Lung microvascular endothelial cell (primary cell): Measurements from ENCODE around the gene BATF2. TPM values are rescaled to one million over a fixed set of nuclear protein-coding genes. Genes with fewer than 3 reads are reported as not detected.
A peak's percentile ranks its signal among the peaks of the same experiment; 100 is the strongest.
"Not testable (repeated sequence)": the region's sequence is repeated elsewhere in the genome, so short reads cannot be mapped to it uniquely, and the experiment has no call there.

ENCODE experiments used
- DNase-seq, 2 donors: peaks; one replicate each; pipeline versions ENCODE4 v3.0.0 to v3.0.0-alpha.2; 2010; ENCODE audit warnings: low read depth in 2 of 2
- total RNA-seq: library from RNA; depleted of rRNA; stranded (reverse); fragments of >200 nt; gene quantifications from 2 replicates; pipeline ENCODE4 v1.2.1, GENCODE V29; 2014

BATF2 gene
- total RNA-seq, 1 donor from 2014 or later, result 0.20 TPM

GRCh38 chr11:65013888-65014725 is 17.3 kb upstream of the BATF2 start, which contains the start of gene ARL2:
Gene ARL2, plus strand, starts transcription at chr11:65014160. Its CDS starts 48 bp downstream, at chr11:65014208.
- DNase-seq, result peak; percentile 92 to 96

GRCh38 chr11:65013130-65013887 is 16.5 kb upstream of the BATF2 start:
- peak; percentile 86 to 93 for DNase-seq

GRCh38 chr11:65008873-65009272 is 12.1 kb upstream of the BATF2 start:
- DNase-seq, result no peak

DNA sequence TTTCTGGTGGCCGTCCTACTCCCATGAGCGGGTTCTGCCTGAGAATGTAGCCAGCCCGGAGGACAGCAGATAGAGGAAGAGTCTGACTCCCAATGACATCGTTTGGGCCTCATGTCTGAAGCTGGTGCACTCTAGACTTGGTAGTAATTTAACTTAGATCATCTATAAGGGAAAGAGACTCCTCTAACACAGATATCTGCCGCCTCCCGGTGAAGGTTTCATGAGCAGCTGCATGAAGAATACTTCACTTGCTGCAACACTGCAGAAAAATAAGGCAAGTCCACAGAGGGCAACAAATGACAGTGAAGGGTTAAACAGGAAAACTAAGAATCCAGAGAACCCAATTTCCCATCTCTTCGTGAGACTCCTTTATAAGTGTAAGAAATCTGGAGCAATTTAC is 11.2 kb upstream of the BATF2 start:
- no peak for DNase-seq

- DNase-seq, result not testable (repeated sequence)
Observed at GRCh38 chr11:65003968-65004367, 7.2 kb upstream of the BATF2 start.

GRCh38 chr11:65003282-65003681 is 6.5 kb upstream of the BATF2 start:
- DNase-seq, result peak in 1 of 2 donors; percentile 40

- no peak for DNase-seq
Observed at GRCh38 chr11:65002706-65003105, 5.9 kb upstream of the BATF2 start.

DNA sequence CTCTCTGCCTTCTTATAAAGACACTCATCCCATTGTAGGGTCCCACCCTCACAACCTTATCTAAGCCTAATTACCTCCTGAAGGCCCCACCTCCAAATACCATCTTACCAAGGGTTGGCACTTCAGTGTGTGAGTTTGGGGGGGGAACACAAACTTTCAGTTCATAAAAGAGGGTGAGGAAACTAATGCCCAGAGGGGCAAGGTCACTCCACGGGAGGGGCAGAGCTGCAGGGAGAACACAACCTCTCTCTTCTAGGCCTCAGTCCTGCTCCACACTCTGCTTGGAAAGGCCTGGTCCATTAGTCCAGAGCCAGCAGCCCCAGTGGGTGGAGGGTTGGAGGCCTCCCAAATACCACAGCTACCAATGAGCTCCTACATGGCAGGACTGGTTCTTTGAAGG is 2.7 kb upstream of the BATF2 start:
- DNase-seq, result no peak

GRCh38 chr11:64998690-64999431 is 2.1 kb upstream of the BATF2 start:
- DNase-seq, result no peak

DNA sequence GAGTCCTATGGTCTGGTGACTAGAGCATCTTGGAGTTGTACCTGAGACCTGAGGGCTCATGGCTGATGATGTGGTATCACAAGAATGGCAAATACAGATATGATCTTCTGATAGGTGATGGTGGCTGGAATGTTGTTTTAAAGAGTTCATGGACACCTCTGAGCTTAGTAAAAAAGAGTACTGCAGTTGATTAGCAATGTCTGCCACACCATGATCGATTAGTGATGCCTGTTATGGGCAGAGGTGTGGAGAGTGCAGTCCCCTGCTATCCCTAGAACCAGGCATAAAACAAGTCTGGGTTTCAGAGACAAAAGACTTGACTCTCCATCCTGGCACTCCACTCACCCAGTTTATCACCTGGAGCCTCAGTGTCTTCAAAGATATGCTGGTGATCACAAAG is 1.4 kb upstream of the BATF2 start:
- DNase-seq, result no peak

GRCh38 chr11:64996327-64996709 is 453 bp downstream of the BATF2 start:
- DNase-seq, result no peak

DNA sequence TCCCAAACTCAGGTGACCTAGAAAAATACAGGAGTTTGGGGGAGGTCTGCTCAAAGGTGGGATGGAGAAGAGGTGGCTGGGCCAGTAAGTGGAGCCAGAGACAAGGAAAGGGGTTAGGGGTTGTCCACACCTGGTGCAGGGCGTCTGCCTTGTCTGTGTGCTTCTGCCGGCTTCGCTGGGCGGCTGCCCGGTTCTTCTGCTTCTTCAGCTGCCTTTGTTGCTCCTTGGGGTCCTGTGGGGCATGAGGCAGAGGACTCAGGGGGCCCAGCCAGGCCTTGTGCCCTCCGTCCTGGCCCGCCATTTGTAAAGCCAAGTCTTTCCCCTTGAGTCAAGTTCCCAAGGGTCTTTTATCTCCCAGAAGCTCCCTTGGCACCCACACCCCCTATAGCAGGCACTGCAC is 2.5 kb downstream of the BATF2 start:
- no peak for DNase-seq

- DNase-seq, result peak; percentile 44 to 53
Observed at GRCh38 chr11:64990222-64990923, 6.4 kb downstream of the BATF2 start.

GRCh38 chr11:64989416-64989815 is 7.4 kb downstream of the BATF2 start:
- no peak for DNase-seq

DNA sequence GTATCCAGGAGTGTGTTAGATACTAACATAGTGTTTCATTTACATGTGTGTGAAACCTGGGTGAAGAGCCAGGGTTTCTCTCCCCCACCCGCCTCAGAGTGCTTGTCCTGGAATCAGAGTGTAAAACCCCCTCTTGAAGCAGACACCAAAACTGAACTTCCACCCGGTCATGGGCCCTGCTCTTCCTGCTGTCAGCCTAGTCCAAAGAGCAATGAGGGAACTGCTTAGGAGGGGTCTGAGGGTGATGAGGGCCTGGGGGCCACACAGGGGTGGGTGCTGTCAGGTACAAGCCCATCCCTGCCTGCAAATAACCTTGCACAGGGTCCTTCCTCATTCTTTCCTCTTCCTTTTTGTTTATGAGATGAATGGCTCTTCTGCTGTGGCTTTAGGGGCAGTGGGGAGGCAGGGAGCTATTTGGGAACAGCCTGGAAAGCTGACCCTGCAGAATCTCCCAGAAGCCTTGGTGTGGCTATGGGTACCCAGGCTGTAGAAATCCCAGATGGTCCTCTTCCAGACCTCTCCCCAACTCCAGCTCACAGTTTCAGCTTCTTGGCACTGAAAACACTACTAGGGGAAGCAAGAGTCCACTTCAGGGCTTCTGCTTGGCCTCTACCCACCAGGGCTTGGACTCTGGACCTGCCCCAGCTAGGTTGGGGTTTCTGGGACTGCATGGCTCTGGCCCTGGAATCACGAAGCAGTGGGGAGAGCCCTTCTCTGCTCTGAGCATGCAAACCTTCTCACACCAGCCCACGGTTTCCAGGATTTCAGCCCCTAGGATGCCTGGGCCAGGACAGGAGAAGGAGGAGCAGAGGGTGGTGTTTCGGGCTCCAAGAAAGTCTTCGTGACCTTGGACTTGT is 8.5 kb downstream of the BATF2 start:
- DNase-seq, result no peak

- not testable (repeated sequence) for DNase-seq
Observed at GRCh38 chr11:64983339-64983738, 13.4 kb downstream of the BATF2 start.

GRCh38 chr11:64976651-64977050 is 20.1 kb downstream of the BATF2 start:
- no peak for DNase-seq

- no peak for DNase-seq
Observed at GRCh38 chr11:64974124-64974523, 22.6 kb downstream of the BATF2 start.

DNA sequence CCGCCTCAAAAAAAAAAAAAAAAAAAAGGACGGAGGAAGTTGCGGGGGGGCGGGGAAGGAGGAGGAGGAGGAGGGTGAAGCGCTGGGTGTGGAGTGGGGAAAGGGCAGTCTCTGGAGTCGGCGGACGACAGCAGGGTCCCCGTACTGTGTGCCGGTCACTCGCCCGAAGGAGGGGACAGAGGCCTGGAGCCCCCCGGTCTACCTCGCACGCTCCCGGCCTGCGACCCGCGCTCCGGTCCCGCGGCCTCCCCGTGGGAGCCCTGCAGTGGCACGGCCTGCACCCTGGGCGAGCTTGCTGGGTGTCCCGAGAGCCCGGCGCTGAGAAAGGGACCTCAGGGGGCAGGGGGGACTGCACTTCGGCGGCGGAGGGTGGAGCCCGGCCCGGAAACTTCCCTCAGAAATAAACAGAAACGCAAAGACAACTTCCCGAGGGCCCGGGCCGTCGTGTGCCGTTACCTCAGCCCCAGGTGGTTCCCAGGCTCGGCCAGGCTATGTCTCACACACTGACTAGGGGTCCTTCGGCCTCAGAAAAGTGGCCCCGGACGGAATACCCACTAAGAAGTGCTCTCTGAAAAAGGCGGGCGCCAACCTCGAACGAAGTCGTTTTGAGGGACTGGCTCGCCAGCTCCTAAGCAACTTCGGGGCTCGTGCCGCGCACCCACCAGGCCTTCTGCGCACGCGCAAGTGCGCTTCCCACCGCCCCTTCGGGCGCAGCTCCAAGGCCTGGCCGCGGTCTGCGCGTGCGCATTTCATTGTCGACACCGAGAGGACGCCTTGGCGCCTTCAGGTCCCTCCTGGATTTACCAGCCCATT is 25.1 kb downstream of the BATF2 start, which contains the start of gene MAJIN:
Gene MAJIN (minus strand): TSS at position 688 of the 813 bp plus-strand sequence. CDS start 12,703 bp downstream, outside the sequence.
- DNase-seq, result peak; percentile 80 to 89
